ENCODE measurements around the gene SLK.

Gene SLK

GRCh38 chr10:104074505-104074904 lies 107.6 kb downstream of the SLK start:
- H3K4me3 ChIP-seq (ENCODE audit: low read depth, low read length): no peak overlapping the region
- TF ChIP-seq, protein P1, sequence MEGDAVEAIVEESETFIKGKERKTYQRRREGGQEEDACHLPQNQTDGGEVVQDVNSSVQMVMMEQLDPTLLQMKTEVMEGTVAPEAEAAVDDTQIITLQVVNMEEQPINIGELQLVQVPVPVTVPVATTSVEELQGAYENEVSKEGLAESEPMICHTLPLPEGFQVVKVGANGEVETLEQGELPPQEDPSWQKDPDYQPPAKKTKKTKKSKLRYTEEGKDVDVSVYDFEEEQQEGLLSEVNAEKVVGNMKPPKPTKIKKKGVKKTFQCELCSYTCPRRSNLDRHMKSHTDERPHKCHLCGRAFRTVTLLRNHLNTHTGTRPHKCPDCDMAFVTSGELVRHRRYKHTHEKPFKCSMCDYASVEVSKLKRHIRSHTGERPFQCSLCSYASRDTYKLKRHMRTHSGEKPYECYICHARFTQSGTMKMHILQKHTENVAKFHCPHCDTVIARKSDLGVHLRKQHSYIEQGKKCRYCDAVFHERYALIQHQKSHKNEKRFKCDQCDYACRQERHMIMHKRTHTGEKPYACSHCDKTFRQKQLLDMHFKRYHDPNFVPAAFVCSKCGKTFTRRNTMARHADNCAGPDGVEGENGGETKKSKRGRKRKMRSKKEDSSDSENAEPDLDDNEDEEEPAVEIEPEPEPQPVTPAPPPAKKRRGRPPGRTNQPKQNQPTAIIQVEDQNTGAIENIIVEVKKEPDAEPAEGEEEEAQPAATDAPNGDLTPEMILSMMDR (IDR thresholded peaks at IDR 0.05; ENCODE audit: low read depth, low read length): no peak

DNA sequence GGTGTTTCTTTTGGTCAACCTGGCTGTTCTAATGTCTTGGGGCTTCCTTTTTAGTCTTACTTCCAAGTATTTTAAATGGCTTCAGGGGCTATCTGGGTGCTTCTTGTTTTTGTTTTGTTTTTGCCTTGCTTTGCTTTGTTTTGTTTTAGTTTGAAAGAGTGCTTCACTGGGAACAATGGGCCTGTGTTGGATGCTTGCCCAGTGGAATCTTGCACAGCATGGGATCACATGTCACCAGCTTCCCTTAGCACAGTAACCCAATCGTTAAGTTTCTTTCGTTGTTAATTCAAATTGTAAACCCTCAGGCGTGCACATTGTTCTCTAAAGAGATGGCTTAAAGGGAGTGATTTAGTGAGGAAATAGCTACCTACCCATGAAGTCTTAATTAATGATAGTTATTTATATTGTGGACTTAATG lies 109.8 kb downstream of the SLK start:
- H3K4me3 ChIP-seq (ENCODE audit: low read depth, low read length): no peak overlapping the region
- TF ChIP-seq, protein P1 (IDR thresholded peaks at IDR 0.05; ENCODE audit: low read depth, low read length): no peak

GRCh38 chr10:104077247-104077646 lies 110.3 kb downstream of the SLK start:
- TF ChIP-seq, protein P1 (IDR thresholded peaks at IDR 0.05; ENCODE audit: low read depth, low read length): no peak
- H3K4me3 ChIP-seq (ENCODE audit: low read depth, low read length): no peak overlapping the region

- no peak overlapping the region for H3K4me3 ChIP-seq (ENCODE audit: low read depth, low read length)
- TF ChIP-seq, protein P1 (IDR thresholded peaks at IDR 0.05; ENCODE audit: low read depth, low read length): no peak
Observed at GRCh38 chr10:104077663-104078151, 110.8 kb downstream of the SLK start.

Measured in WI38 (cell line).